Natural killer cell (primary cell): ENCODE results near the gene ENDOV. TPM values are rescaled to one million over a fixed set of nuclear protein-coding genes. Genes with fewer than 3 reads are reported as not detected.

Experiments
- ATAC-seq, 3 donors: fragments of 150-1000 bp in 2 of 3; fragments of 200-7000 bp in 1 of 3; cut with Tn5 transposase; 1 replicate in 1 of 3; 2 replicates in 2 of 3; pipeline ENCODE4 v1.10.0; 2021; ENCODE audit warnings: mild to moderate bottlenecking in 2 of 3, moderate library complexity in 2 of 3
- DNase-seq, 2 donors: peaks; one replicate each; pipeline versions ENCODE4 v3.0.0 to v3.0.0-alpha.2; 2013 to 2021; ENCODE audit warnings: mixed read lengths in 1 of 2
- H3K27ac ChIP-seq: one replicate; pipeline ENCODE4 v1.5.1; 2013; ENCODE audit warnings: mild to moderate bottlenecking, low read length
- H3K27me3 ChIP-seq: one replicate; pipeline ENCODE4 v1.6.1; 2013; ENCODE audit warnings: low read length; ENCODE audit not compliant: control insufficient read depth, insufficient read depth
- H3K36me3 ChIP-seq: one replicate; pipeline ENCODE4 v1.6.1; 2013; ENCODE audit warnings: low read length; ENCODE audit not compliant: control insufficient read depth, insufficient read depth
- H3K4me1 ChIP-seq: one replicate; pipeline ENCODE4 v1.6.1; 2013; ENCODE audit warnings: low read length; ENCODE audit not compliant: control insufficient read depth, insufficient read depth
- H3K4me3 ChIP-seq: one replicate; pipeline ENCODE4 v1.5.1; 2013; ENCODE audit warnings: low read length
- H3K9me3 ChIP-seq: one replicate; pipeline ENCODE4 v1.6.1; 2013; ENCODE audit warnings: low read length; ENCODE audit not compliant: control insufficient read depth, insufficient read depth
- H3K27ac Mint-ChIP-seq, 2 donors: one replicate each; pipeline ENCODE4 v1.8.0; 2022; ENCODE audit warnings: mild to moderate bottlenecking in 2 of 2, mixed read lengths in 2 of 2, moderate library complexity in 1 of 2
- H3K27me3 Mint-ChIP-seq, 2 donors: one replicate each; pipeline ENCODE4 v1.8.0; 2022; ENCODE audit warnings: low read depth in 2 of 2, mixed read lengths in 2 of 2
- H3K36me3 Mint-ChIP-seq: one replicate; pipeline ENCODE4 v1.8.0; 2022; ENCODE audit warnings: mixed read lengths
- H3K4me1 Mint-ChIP-seq, 2 donors: one replicate each; pipeline ENCODE4 v1.8.0; 2022; ENCODE audit warnings: mixed read lengths in 2 of 2
- H3K4me3 Mint-ChIP-seq: one replicate; pipeline ENCODE4 v1.8.0; 2022; ENCODE audit warnings: mild to moderate bottlenecking, moderate library complexity, mixed read lengths
- H3K9me3 Mint-ChIP-seq, 2 donors: one replicate each; pipeline ENCODE4 v1.8.0; 2022; ENCODE audit warnings: mixed read lengths in 2 of 2
- CTCF ChIP-seq: fragments of 200-600 bp; IDR thresholded peaks from one replicate; pipeline ENCODE4 v1.8.0; 2022; ENCODE audit warnings: antibody characterized with exemption
- WGBS: methylation state at CpG from one replicate; pipeline ENCODE4 v1.1.7; 2013; ENCODE audit warnings: missing lambda C conversion rate; ENCODE audit not compliant: insufficient coverage; 5-methylcytosine and 5-hydroxymethylcytosine counted together
- intact Hi-C: fragments of 100-400 bp; cut with micrococcal nuclease; formaldehyde crosslinking; loops from one replicate; pipeline ENCODE4 v1.14.2; 2022
- total RNA-seq, 4 donors: library from RNA; stranded (reverse); fragments of 120-200 nt in 1 of 4; gene quantifications; one replicate each; pipeline versions ENCODE4 v1.2.3 to v1.2.4, GENCODE V29; 2013 to 2022

The ENDOV gene
- total RNA-seq, 3 donors from 2014 or later (not counting 1 experiment from before 2014, with no cell fraction given): 17.7 to 24.9 (median 18.8) TPM

- peak overlapping the region in 1 of 2 donors; percentile 51 for H3K27ac Mint-ChIP-seq
- WGBS: 98% methylated on average over 18 of the region's 18 CpGs
Observed at GRCh38 chr17:80381416-80381923, 33.5 kb upstream of the ENDOV start.

GRCh38 chr17:80382446-80382845 lies 32.5 kb upstream of the ENDOV start:
- Histone ChIP-seq H3K27ac (no peak overlapping the region), H3K4me1 (no peaks in the 10 kb centered on the region), H3K4me3 (no peak overlapping the region), H3K27me3 (no peaks in the 10 kb centered on the region), H3K9me3 (no peaks in the 10 kb centered on the region), H3K36me3 (peaks cover 98% of the 10 kb centered on the region)
- TF ChIP-seq CTCF: no peak
- Mint-ChIP-seq H3K4me3 (no peak overlapping the region), H3K27ac (peak overlapping the region in 1 of 2 donors; percentile 53), H3K4me1 (peaks cover 0 to 3% of the 10 kb centered on the region in 2 donors), H3K9me3 (no peaks in the 10 kb centered on the region), H3K27me3 (no peaks in the 10 kb centered on the region), H3K36me3 (peaks cover 29% of the 10 kb centered on the region)
- ATAC-seq (no peak), DNase-seq (no peak)
- intact Hi-C loops: no loop called here
- WGBS: 96% methylated on average over 3 of the region's 3 CpGs

More at GRCh38 chr17:80381416-80381923, 33.5 kb upstream of the ENDOV start:
- Histone ChIP-seq H3K4me1 (no peaks in the 10 kb centered on the region), H3K36me3 (peaks cover 98% of the 10 kb centered on the region), H3K9me3 (no peaks in the 10 kb centered on the region), H3K27me3 (no peaks in the 10 kb centered on the region), H3K27ac (no peak overlapping the region), H3K4me3 (no peak overlapping the region)
- Mint-ChIP-seq H3K9me3 (no peaks in the 10 kb centered on the region), H3K4me1 (peaks cover 0 to 3% of the 10 kb centered on the region in 2 donors), H3K4me3 (no peak overlapping the region), H3K27me3 (no peaks in the 10 kb centered on the region), H3K36me3 (peaks cover 33% of the 10 kb centered on the region)
- ATAC-seq (no peak), DNase-seq (no peak)
- intact Hi-C loops: no loop called here
- TF ChIP-seq CTCF: no peak

GRCh38 chr17:80382956-80383355 lies 32.0 kb upstream of the ENDOV start:
- no peaks in the 10 kb centered on the region for H3K27me3 Mint-ChIP-seq
- H3K27ac ChIP-seq: no peak overlapping the region
- WGBS: 96% methylated on average over 8 of the region's 8 CpGs
- no peak for TF ChIP-seq CTCF
- H3K9me3 Mint-ChIP-seq: no peaks in the 10 kb centered on the region
- H3K9me3 ChIP-seq: no peaks in the 10 kb centered on the region
- intact Hi-C loops: no loop called here
- H3K36me3 Mint-ChIP-seq: peaks cover 25% of the 10 kb centered on the region
- H3K27me3 ChIP-seq: no peaks in the 10 kb centered on the region
- H3K4me3 Mint-ChIP-seq: no peak overlapping the region
- H3K36me3 ChIP-seq: peaks cover 97% of the 10 kb centered on the region
- no peak overlapping the region for H3K4me3 ChIP-seq
- H3K4me1 Mint-ChIP-seq: peaks cover 0 to 3% of the 10 kb centered on the region in 2 donors
- ATAC-seq (no peak), DNase-seq (no peak)
- H3K4me1 ChIP-seq: no peaks in the 10 kb centered on the region
- peak overlapping the region; percentile 53 to 78 for H3K27ac Mint-ChIP-seq
